GM21515 (cell line): Measurements from ENCODE around the gene MAGEF1.
"Not testable (repeated sequence)": the region's sequence is repeated elsewhere in the genome, so short reads cannot be mapped to it uniquely, and the experiment has no call there.

Experiments used
- ATAC-seq: cut with Tn5 transposase; IDR thresholded peaks from one replicate; pipeline ENCODE4 v1.9.1; 2021; ENCODE audit not compliant: unreplicated experiment

The MAGEF1 gene

GRCh38 chr3:184743248-184743647 is 31.4 kb upstream of the MAGEF1 start:
- ATAC-seq: no peak

GRCh38 chr3:184742676-184743135 is 30.8 kb upstream of the MAGEF1 start:
- no peak for ATAC-seq

- no peak for ATAC-seq
Observed at GRCh38 chr3:184741798-184742675, 30.2 kb upstream of the MAGEF1 start.

- no peak for ATAC-seq
Observed at GRCh38 chr3:184741259-184741556, 29.3 kb upstream of the MAGEF1 start.

GRCh38 chr3:184740509-184741258 is 28.8 kb upstream of the MAGEF1 start:
- ATAC-seq: no peak

GRCh38 chr3:184739594-184740505 is 28.0 kb upstream of the MAGEF1 start:
- ATAC-seq: no peak

GRCh38 chr3:184738982-184739381 is 27.1 kb upstream of the MAGEF1 start:
- ATAC-seq: no peak

GRCh38 chr3:184738506-184738890 is 26.6 kb upstream of the MAGEF1 start:
- ATAC-seq: no peak

- no peak for ATAC-seq
Observed at GRCh38 chr3:184737641-184738505, 26.0 kb upstream of the MAGEF1 start.

GRCh38 chr3:184737063-184737462 is 25.2 kb upstream of the MAGEF1 start:
- no peak for ATAC-seq

- ATAC-seq: no peak
Observed at GRCh38 chr3:184734903-184735701, 23.2 kb upstream of the MAGEF1 start.

GRCh38 chr3:184733971-184734608 is 22.2 kb upstream of the MAGEF1 start:
- ATAC-seq: no peak

- no peak for ATAC-seq
Observed at GRCh38 chr3:184733181-184733580, 21.3 kb upstream of the MAGEF1 start.

- ATAC-seq: no peak
Observed at GRCh38 chr3:184731786-184732537, 20.1 kb upstream of the MAGEF1 start.

- no peak for ATAC-seq
Observed at GRCh38 chr3:184730924-184731323, 19.1 kb upstream of the MAGEF1 start.

GRCh38 chr3:184729154-184729553 is 17.3 kb upstream of the MAGEF1 start:
- not testable (repeated sequence) for ATAC-seq

GRCh38 chr3:184728010-184728527 is 16.2 kb upstream of the MAGEF1 start:
- no peak for ATAC-seq
